GM23248 (cell line): ENCODE measurements around the gene PRR30. TPM values are rescaled to one million over a fixed set of nuclear protein-coding genes. Genes with fewer than 3 reads are reported as not detected.

Experiments
- DNase-seq: peaks from one replicate; pipeline ENCODE4 v3.0.0-alpha.2; 2015
- H2AFZ ChIP-seq: fragments of 200-600 bp; sonication (generic); 2 replicates; pipeline ENCODE4 v1.6.1; 2016; ENCODE audit warnings: antibody characterized with exemption
- H3F3A ChIP-seq: fragments of 200-600 bp; sonication (generic); 2 replicates; pipeline ENCODE4 v1.6.1; 2016; ENCODE audit warnings: mild to moderate bottlenecking, antibody characterized with exemption, mixed run types; ENCODE audit not compliant: insufficient read depth
- H3K27ac ChIP-seq: fragments of 200-600 bp; sonication (generic); 2 replicates; pipeline ENCODE4 v1.5.1; 2016; ENCODE audit warnings: mild to moderate bottlenecking
- H3K27me3 ChIP-seq: fragments of 200-600 bp; sonication (generic); replicated peaks from 2 replicates; pipeline ENCODE4 v1.6.1; 2016; ENCODE audit warnings: mild to moderate bottlenecking; ENCODE audit not compliant: insufficient read depth
- H3K36me3 ChIP-seq: fragments of 200-600 bp; sonication (generic); 2 replicates; pipeline ENCODE4 v1.6.1; 2016; ENCODE audit warnings: low read depth, mild to moderate bottlenecking
- H3K4me1 ChIP-seq: fragments of 200-600 bp; sonication (generic); 2 replicates; pipeline ENCODE4 v1.6.1; 2016; ENCODE audit warnings: mild to moderate bottlenecking; ENCODE audit not compliant: insufficient read depth
- H3K4me2 ChIP-seq: fragments of 200-600 bp; sonication (generic); one replicate; pipeline ENCODE4 v1.6.1; 2016; ENCODE audit warnings: mild to moderate bottlenecking; ENCODE audit not compliant: unreplicated experiment
- H3K4me3 ChIP-seq: fragments of 200-600 bp; sonication (generic); 2 replicates; pipeline ENCODE4 v1.5.1; 2016; ENCODE audit warnings: mild to moderate bottlenecking
- H3K79me2 ChIP-seq: fragments of 200-600 bp; sonication (generic); 2 replicates; pipeline ENCODE4 v1.6.1; 2016; ENCODE audit warnings: mild to moderate bottlenecking; ENCODE audit not compliant: insufficient read depth
- H3K9ac ChIP-seq: fragments of 200-600 bp; sonication (generic); 2 replicates; pipeline ENCODE4 v1.6.1; 2016; ENCODE audit warnings: mild to moderate bottlenecking
- H3K9me2 ChIP-seq: fragments of 200-600 bp; sonication (generic); 2 replicates; pipeline ENCODE4 v1.6.1; 2016; ENCODE audit warnings: mixed run types, mild to moderate bottlenecking, moderate library complexity; ENCODE audit not compliant: insufficient read depth
- H3K9me3 ChIP-seq: fragments of 200-600 bp; sonication (generic); one replicate; pipeline ENCODE4 v1.6.1; 2017; ENCODE audit warnings: low read depth
- H4K20me1 ChIP-seq: fragments of 200-600 bp; sonication (generic); 2 replicates; pipeline ENCODE4 v1.6.0; 2016; ENCODE audit not compliant: insufficient read depth
- EZH2 ChIP-seq: fragments of 200-600 bp; sonication (generic); IDR thresholded peaks from 2 replicates; pipeline ENCODE4 v1.6.1; 2018; ENCODE audit warnings: antibody characterized with exemption, mild to moderate bottlenecking; ENCODE audit not compliant: insufficient read depth, poor library complexity, severe bottlenecking
- EZH2phosphoT487 ChIP-seq: fragments of 200-600 bp; sonication (generic); IDR thresholded peaks from 2 replicates; pipeline ENCODE4 v1.6.1; 2018; ENCODE audit warnings: antibody characterized with exemption, moderate library complexity, mild to moderate bottlenecking, low read depth; ENCODE audit not compliant: insufficient read depth
- WGBS, 2 experiments: methylation state at CpG; one replicate each; pipeline ENCODE4 v1.1.6; 2015 to 2017; ENCODE audit warnings: low lambda C conversion rate in 2 of 2, low coverage in 1 of 2; ENCODE audit errors: missing lambda C conversion rate in 2 of 2; 5-methylcytosine and 5-hydroxymethylcytosine counted together
- in situ Hi-C: fragments of 300-500 bp; cut with MboI; formaldehyde crosslinking; loops from 2 replicates; pipeline ENCODE4 v1.15.0; 2020
- polyA plus RNA-seq: library from polyadenylated mRNA; unstranded; fragments of >200 nt; fragmentation: Nextera tagmentation; extraction: Ambion mirVana; gene quantifications from 2 replicates; pipeline ENCODE4 v1.2.1, GENCODE V29; 2016
- total RNA-seq: library from RNA; depleted of rRNA; stranded (reverse); fragments of >200 nt; shearing (Covaris generic); gene quantifications from 2 replicates; pipeline ENCODE4 v1.2.3, GENCODE V29; 2014

The PRR30 gene
- total and polyA plus RNA-seq, 2 experiments from 2014 or later = not detected

GRCh38 chr2:27158468-27158867 is 19.3 kb upstream of the PRR30 start:
- Histone ChIP-seq H3K9me2 (no peaks in the 10 kb centered on the region), H3K9me3 (no peaks in the 10 kb centered on the region), H3K27me3 (0 out of 2 replicates have a peak, but pooled peaks cover 5% of the 10 kb centered on the region), H3F3A (no peaks in the 10 kb centered on the region), H3K36me3 (no peaks in the 10 kb centered on the region), H3K4me1 (no peaks in the 10 kb centered on the region), H2AFZ (no peak overlapping the region), H3K27ac (no peak overlapping the region), H3K9ac (no peak overlapping the region), H3K79me2 (no peaks in the 10 kb centered on the region), H3K4me3 (no peak overlapping the region), H4K20me1 (no peaks in the 10 kb centered on the region), H3K4me2 (no peak overlapping the region)
- in situ Hi-C loops = no loop called here
- 57 to 89% methylated on average over 3 to 6 of the region's 6 CpGs for WGBS, 2 experiments
- TF ChIP-seq EZH2 (no peak), EZH2phosphoT487 (no peak)
- DNase-seq = no peak

GRCh38 chr2:27155069-27155520 is 15.9 kb upstream of the PRR30 start:
- Histone ChIP-seq H3K9ac (no peak overlapping the region), H3K9me2 (no peaks in the 10 kb centered on the region), H2AFZ (no peak overlapping the region), H3K36me3 (no peaks in the 10 kb centered on the region), H4K20me1 (no peaks in the 10 kb centered on the region), H3K27me3 (0 out of 2 replicates have a peak, but pooled peaks cover 5% of the 10 kb centered on the region), H3K4me2 (no peak overlapping the region), H3K9me3 (no peaks in the 10 kb centered on the region), H3K79me2 (no peaks in the 10 kb centered on the region), H3K4me1 (no peaks in the 10 kb centered on the region), H3K4me3 (no peak overlapping the region), H3F3A (no peaks in the 10 kb centered on the region), H3K27ac (no peak overlapping the region)
- no peak for TF ChIP-seq EZH2phosphoT487
- no peak for TF ChIP-seq EZH2
- DNase-seq = no peak
- WGBS, 2 experiments = 58% methylated on average over 9 of the region's 9 CpGs
- in situ Hi-C loops = no loop called here

GRCh38 chr2:27154488-27154887 is 15.3 kb upstream of the PRR30 start:
- Histone ChIP-seq H4K20me1 (no peaks in the 10 kb centered on the region), H2AFZ (no peak overlapping the region), H3K9me2 (no peaks in the 10 kb centered on the region), H3F3A (no peaks in the 10 kb centered on the region), H3K4me2 (no peak overlapping the region), H3K4me1 (no peaks in the 10 kb centered on the region), H3K9me3 (no peaks in the 10 kb centered on the region), H3K27me3 (0 out of 2 replicates have a peak, but pooled peaks cover 5% of the 10 kb centered on the region), H3K79me2 (no peaks in the 10 kb centered on the region), H3K4me3 (no peak overlapping the region), H3K27ac (no peak overlapping the region), H3K9ac (no peak overlapping the region), H3K36me3 (no peaks in the 10 kb centered on the region)
- TF ChIP-seq EZH2 (no peak), EZH2phosphoT487 (no peak)
- no peak for DNase-seq
- 75 to 77% methylated on average over 6 of the region's 6 CpGs for WGBS, 2 experiments
- in situ Hi-C loops = no loop called here

GRCh38 chr2:27152796-27153464 is 13.7 kb upstream of the PRR30 start:
- Histone ChIP-seq H3K36me3 (no peaks in the 10 kb centered on the region), H3K4me2 (no peak overlapping the region), H3K4me1 (no peaks in the 10 kb centered on the region), H2AFZ (no peak overlapping the region), H3K9ac (no peak overlapping the region), H3K79me2 (no peaks in the 10 kb centered on the region), H3K9me3 (no peaks in the 10 kb centered on the region), H4K20me1 (no peaks in the 10 kb centered on the region), H3K9me2 (no peaks in the 10 kb centered on the region), H3K4me3 (no peak overlapping the region), H3K27me3 (0 out of 2 replicates have a peak, but pooled peaks cover 3% of the 10 kb centered on the region), H3K27ac (no peak overlapping the region), H3F3A (no peaks in the 10 kb centered on the region)
- TF ChIP-seq EZH2phosphoT487 (no peak), EZH2 (no peak)
- WGBS, 2 experiments = 15 to 19% methylated on average over 2 of the region's 2 CpGs
- peak; percentile 83 for DNase-seq
- in situ Hi-C loops = no loop called here
